HEK293 (cell line): ENCODE data around the gene JAM3.

Source experiments
- CTCF ChIP-seq: fragments of 450-650 bp; formaldehyde crosslinking; IDR thresholded peaks from 2 replicates; pipeline ENCODE4 v1.5.1; 2016; ENCODE audit warnings: missing biosample characterization, missing genetic modification characterization
- PRDM10 ChIP-seq: fragments of 450-650 bp; formaldehyde crosslinking; IDR thresholded peaks from 2 replicates; pipeline ENCODE4 v1.5.1; 2016; ENCODE audit warnings: missing biosample characterization, missing genetic modification characterization

GRCh38 chr11:134101282-134101681 is 32.4 kb downstream of the JAM3 start:
- TF ChIP-seq PRDM10 (tag by site-specific recombination) (no peak), CTCF (tag by site-specific recombination) (no peak)
